ENCODE data around the gene E4F1.

E4F1 gene

GRCh38 chr16:2190002-2190658 is 33.3 kb upstream of the E4F1 start:
- TF ChIP-seq, protein P1, sequence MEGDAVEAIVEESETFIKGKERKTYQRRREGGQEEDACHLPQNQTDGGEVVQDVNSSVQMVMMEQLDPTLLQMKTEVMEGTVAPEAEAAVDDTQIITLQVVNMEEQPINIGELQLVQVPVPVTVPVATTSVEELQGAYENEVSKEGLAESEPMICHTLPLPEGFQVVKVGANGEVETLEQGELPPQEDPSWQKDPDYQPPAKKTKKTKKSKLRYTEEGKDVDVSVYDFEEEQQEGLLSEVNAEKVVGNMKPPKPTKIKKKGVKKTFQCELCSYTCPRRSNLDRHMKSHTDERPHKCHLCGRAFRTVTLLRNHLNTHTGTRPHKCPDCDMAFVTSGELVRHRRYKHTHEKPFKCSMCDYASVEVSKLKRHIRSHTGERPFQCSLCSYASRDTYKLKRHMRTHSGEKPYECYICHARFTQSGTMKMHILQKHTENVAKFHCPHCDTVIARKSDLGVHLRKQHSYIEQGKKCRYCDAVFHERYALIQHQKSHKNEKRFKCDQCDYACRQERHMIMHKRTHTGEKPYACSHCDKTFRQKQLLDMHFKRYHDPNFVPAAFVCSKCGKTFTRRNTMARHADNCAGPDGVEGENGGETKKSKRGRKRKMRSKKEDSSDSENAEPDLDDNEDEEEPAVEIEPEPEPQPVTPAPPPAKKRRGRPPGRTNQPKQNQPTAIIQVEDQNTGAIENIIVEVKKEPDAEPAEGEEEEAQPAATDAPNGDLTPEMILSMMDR (conservative IDR thresholded peaks at IDR 0.05): no peak

DNA sequence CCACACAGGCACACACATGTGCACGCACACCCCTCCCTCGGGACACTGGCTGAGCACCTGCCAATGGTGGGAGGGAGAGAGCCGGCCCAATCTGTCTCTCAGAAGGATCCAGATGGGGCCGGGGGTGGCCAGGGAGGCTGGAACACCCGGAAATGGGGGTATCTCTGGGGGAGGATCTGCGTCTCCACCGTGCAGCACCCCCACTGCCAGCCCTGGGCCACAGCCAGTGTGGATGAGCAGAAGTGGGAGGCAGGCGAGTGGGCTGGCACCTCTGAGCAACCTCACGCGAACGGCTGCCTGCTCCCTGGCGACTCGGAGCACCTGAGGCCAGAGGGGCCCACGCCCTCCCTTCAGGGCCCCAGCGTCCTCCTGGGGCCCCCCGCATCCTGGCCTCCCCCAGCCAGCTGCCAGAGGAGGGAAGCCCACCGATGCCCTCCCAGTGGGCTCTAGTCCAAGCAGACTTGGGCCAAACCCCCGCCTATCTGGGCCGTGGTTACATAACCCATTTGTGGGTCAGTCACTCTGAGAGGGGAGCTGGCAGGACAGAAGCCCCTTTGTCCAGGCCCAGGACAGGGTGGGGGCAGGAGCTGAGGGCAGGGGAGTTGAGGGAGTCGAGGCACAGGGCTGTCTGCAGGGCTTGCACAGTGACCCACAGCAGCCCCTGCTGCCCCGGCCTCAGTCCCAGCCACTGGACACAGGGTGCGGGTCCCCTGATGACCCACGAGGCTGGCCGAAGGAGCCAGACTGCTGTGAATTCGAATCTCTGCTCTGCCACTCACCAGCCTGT is 32.5 kb upstream of the E4F1 start:
- TF ChIP-seq, protein P1 (conservative IDR thresholded peaks at IDR 0.05): no peak
- no peak overlapping the region for H3K27ac ChIP-seq

More at GRCh38 chr16:2190002-2190658, 33.3 kb upstream of the E4F1 start:
- H3K27ac ChIP-seq: no peak overlapping the region

- TF ChIP-seq, protein P1 (conservative IDR thresholded peaks at IDR 0.05): no peak
Measured at GRCh38 chr16:2191446-2191706, 32.0 kb upstream of the E4F1 start.

GRCh38 chr16:2194166-2194834 is 29.1 kb upstream of the E4F1 start:
- TF ChIP-seq, protein P1 (conservative IDR thresholded peaks at IDR 0.05): no peak
- H3K27ac ChIP-seq: no peak overlapping the region

More at GRCh38 chr16:2191446-2191706, 32.0 kb upstream of the E4F1 start:
- no peak overlapping the region for H3K27ac ChIP-seq

- peak overlapping the region; percentile 64; the same call in 1 of the 2 replicates for H3K27ac ChIP-seq
- TF ChIP-seq, protein P1 (conservative IDR thresholded peaks at IDR 0.05): peak; percentile 69
Measured at GRCh38 chr16:2194852-2195321, 28.5 kb upstream of the E4F1 start.

- H3K27ac ChIP-seq: peak overlapping the region; percentile 64
- TF ChIP-seq, protein P1 (conservative IDR thresholded peaks at IDR 0.05): no peak
Measured at GRCh38 chr16:2195322-2196161, 27.8 kb upstream of the E4F1 start.
